ENCODE measurements around the gene CILP. TPM values are rescaled to one million over a fixed set of nuclear protein-coding genes. Genes with fewer than 3 reads are reported as not detected.

Gene CILP
- total and polyA plus RNA-seq, 2 of the 13 experiments (the other 11 are each of a cell fraction or from before 2014, with no cell fraction given), result 0.03 TPM; not detected in 1

DNA sequence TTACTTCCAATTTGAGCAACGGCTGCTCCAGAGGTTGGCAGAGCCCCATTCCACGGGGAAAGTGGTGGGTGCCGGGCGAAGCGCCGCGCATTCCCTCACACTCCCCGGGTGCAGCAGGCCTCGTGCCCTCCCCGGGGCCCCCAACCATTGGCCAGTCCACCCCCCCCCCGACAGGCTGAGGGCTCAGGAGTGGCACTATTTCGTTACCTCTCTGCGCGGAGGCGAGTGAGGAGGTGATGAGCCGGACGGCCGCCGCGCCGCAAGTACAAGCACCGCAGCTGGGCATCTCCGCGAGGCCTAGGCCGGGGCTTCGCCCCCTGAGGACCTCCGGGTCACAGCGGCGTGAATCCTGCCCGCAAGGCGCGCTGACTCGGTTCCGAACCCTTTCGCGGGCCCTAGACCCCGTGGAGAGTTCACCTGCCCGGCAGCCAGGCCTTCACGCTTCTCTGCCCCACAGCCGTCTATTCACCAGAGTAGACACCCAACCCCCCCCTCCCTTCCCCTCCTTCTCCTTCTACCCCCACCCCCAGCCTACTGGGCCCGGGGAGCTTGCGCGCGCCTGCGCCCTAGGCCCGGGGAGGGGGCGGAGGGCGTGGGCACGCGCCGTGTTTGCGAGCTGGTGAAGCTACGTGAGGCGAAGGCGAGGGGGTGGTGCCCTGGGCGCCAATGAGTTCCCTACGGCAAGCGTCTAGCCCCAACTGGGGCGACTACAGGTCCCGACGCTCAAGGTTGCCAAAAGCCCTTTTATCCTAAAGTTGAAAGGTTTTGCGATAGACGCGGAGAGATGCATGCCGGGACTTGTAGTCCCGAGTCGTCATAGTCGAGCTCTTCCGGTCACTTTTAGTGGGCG lies 26.2 kb downstream of the CILP start, which contains the start of gene CLPX (continued):
- no peak for TF ChIP-seq NFE2L1 (CRISPR knock-in tag; IDR thresholded peaks at IDR 0.05; ENCODE audit: borderline replicate concordance)
- no peak for TF ChIP-seq ISX (CRISPR knock-in tag; conservative IDR thresholded peaks at IDR 0.05)
- TF ChIP-seq ZNF558 (CRISPR knock-in tag; IDR thresholded peaks at IDR 0.05; ENCODE audit: borderline replicate concordance), result 0 out of 2 replicates have a peak, but pooled peaks have one; percentile 26
- peak; percentile 12; the same call in 1 of the 2 replicates for TF ChIP-seq ISL2 (CRISPR knock-in tag; IDR thresholded peaks at IDR 0.05)
- no peak for TF ChIP-seq MYNN (CRISPR knock-in tag; IDR thresholded peaks at IDR 0.05; ENCODE audit: low read depth)
- TF ChIP-seq KLF13 (CRISPR knock-in tag; IDR thresholded peaks at IDR 0.05), result no peak
- TF ChIP-seq CEBPG (CRISPR knock-in tag; IDR thresholded peaks at IDR 0.05), result peak; percentile 31
- no peak for TF ChIP-seq KLF9 (CRISPR knock-in tag; IDR thresholded peaks at IDR 0.05; ENCODE audit: low read depth)
- TF ChIP-seq, protein P1, sequence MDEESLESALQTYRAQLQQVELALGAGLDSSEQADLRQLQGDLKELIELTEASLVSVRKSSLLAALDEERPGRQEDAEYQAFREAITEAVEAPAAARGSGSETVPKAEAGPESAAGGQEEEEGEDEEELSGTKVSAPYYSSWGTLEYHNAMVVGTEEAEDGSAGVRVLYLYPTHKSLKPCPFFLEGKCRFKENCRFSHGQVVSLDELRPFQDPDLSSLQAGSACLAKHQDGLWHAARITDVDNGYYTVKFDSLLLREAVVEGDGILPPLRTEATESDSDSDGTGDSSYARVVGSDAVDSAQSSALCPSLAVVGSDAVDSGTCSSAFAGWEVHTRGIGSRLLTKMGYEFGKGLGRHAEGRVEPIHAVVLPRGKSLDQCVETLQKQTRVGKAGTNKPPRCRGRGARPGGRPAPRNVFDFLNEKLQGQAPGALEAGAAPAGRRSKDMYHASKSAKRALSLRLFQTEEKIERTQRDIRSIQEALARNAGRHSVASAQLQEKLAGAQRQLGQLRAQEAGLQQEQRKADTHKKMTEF (CRISPR knock-in tag; IDR thresholded peaks at IDR 0.05), result peak; percentile 58; the same call in 1 of the 2 replicates
- TF ChIP-seq KDM2A (CRISPR knock-in tag; IDR thresholded peaks at IDR 0.05; ENCODE audit: borderline replicate concordance, low read depth), result no peak; the same call in 1 of the 2 replicates
- peak in 1 of 2 experiments; percentile 39; a peak in 1 of 4 replicates for TF ChIP-seq NR2F1 (CRISPR knock-in tag; IDR thresholded peaks at IDR 0.05)
- TF ChIP-seq, protein P2, sequence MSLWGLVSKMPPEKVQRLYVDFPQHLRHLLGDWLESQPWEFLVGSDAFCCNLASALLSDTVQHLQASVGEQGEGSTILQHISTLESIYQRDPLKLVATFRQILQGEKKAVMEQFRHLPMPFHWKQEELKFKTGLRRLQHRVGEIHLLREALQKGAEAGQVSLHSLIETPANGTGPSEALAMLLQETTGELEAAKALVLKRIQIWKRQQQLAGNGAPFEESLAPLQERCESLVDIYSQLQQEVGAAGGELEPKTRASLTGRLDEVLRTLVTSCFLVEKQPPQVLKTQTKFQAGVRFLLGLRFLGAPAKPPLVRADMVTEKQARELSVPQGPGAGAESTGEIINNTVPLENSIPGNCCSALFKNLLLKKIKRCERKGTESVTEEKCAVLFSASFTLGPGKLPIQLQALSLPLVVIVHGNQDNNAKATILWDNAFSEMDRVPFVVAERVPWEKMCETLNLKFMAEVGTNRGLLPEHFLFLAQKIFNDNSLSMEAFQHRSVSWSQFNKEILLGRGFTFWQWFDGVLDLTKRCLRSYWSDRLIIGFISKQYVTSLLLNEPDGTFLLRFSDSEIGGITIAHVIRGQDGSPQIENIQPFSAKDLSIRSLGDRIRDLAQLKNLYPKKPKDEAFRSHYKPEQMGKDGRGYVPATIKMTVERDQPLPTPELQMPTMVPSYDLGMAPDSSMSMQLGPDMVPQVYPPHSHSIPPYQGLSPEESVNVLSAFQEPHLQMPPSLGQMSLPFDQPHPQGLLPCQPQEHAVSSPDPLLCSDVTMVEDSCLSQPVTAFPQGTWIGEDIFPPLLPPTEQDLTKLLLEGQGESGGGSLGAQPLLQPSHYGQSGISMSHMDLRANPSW (CRISPR knock-in tag; IDR thresholded peaks at IDR 0.05; ENCODE audit: borderline replicate concordance), result no peak
- no peak; the same call in 1 of the 2 replicates for TF ChIP-seq PITX1 (CRISPR knock-in tag; IDR thresholded peaks at IDR 0.05)
- no peak for TF ChIP-seq RFX3 (CRISPR knock-in tag; IDR thresholded peaks at IDR 0.05)
- peak; percentile 100 for TF ChIP-seq ZKSCAN5 (CRISPR knock-in tag; IDR thresholded peaks at IDR 0.05)
- TF ChIP-seq ZNF614 (CRISPR knock-in tag; IDR thresholded peaks at IDR 0.05; ENCODE audit: borderline replicate concordance), result no peak
